Fibroblast of peridontal ligament (primary cell): ENCODE measurements around the gene BACE2.
"Not testable (repeated sequence)": the region's sequence is repeated elsewhere in the genome, so short reads cannot be mapped to it uniquely, and the experiment has no call there.

Experiments
- DNase-seq: peaks from one replicate; pipeline ENCODE4 v3.0.0-alpha.2; 2010; ENCODE audit errors: extremely low read depth

The BACE2 gene

DNA sequence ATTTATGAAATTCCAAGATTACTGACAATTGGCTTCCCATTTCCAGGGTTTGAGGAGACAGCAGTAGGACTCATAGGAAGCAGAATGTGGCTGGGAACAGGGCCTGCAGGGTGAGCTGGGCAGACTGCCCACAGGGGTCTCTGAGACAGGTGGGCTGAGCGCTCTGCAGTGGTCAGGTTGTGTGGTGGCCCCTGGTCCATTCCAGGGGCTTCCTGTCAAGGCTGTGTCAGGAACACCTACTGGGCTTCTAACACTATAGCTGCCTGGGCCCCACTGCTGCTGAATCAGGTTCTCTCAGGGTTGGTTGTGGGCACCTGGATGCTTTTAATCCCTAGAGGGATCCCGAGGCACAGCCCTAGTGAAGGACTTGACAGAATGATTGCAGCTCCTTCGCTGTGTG, 72.1 kb downstream of the BACE2 start:
- DNase-seq: no peak

DNA sequence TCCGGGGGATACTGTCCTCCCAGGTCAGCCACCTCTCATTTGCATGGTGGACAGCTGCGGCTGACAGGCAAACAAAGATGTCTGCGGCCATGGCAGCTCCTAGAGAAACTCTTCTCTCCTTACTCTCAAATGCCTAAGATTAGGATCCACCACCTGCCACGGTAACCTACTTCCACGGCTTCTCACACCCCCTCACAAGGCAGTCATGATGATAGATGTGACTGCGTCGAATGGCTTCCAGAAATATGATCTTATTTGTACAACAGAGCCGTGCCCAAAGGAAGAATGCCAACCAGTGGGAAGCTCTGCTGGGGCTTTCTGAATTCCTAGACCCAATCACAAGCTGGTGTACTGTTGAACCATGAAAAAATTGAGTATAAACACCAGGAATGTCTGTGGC, 73.4 kb downstream of the BACE2 start:
- no peak for DNase-seq

DNA sequence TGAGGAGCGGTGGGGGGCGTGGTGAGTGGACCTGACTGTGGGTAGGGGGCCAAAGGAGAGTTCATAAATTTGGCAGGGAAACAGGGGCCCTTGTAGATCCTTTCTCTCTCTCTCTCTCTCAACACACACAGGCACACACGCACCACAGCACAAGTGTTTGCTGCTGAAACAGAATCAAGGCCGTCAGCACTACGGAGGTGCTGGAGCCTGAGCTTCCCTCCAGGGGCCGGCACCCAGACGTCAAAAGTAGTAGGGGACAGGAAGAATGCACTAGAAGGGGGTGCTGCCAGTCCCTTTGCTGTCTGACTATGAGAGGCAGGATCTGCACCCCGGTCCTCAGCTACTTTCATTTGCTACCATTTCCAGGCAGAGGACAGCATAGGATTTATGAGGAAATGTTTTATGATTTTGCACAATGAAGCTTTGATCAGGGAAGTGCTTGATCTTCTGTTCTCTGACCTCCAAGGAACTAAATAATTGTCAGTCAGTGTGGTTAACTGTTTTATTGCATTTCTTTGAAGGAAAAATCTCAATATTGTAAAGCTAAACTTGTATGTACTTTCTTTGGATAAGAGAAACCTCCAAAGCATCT, 74.4 kb downstream of the BACE2 start:
- DNase-seq: no peak

DNA sequence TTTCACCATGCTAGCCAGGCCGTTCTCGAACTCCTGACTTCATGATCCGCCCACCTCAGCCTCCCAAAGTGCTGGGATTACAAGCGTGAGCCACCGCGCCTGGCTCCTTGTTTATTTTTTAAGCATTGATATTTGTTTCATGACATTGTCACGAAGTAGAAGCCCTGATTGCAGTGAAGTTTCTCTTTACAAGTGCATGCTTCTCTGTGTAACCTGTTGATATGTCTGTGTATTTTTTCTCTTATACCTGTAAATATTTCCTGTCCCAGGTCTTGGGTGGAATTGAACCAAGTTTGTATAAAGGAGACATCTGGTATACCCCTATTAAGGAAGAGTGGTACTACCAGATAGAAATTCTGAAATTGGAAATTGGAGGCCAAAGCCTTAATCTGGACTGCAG, 75.1 kb downstream of the BACE2 start:
- no peak for DNase-seq

DNA sequence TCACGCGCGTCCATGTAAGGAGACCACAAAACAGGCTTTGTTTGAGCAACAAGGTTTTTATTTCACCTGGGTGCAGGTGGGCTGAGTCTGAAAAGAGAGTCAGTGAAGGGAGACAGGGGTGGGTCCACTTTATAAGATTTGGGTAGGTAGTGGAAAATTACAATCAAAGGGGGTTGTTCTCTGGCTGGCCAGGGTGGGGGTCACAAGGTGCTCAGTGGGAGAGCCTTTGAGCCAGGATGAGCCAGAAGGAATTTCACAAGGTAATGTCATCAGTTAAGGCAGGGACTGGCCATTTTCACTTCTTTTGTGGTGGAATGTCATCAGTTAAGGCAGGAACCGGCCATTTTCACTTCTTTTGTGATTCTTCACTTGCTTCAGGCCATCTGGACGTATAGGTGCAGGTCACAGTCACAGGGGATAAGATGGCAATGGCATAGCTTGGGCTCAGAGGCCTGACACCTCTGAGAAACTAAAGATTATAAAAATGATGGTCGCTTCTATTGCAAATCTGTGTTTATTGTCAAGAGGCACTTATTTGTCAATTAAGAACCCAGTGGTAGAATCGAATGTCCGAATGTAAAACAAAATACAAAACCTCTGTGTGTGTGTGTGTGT, 76.4 kb downstream of the BACE2 start:
- not testable (repeated sequence) for DNase-seq

DNA sequence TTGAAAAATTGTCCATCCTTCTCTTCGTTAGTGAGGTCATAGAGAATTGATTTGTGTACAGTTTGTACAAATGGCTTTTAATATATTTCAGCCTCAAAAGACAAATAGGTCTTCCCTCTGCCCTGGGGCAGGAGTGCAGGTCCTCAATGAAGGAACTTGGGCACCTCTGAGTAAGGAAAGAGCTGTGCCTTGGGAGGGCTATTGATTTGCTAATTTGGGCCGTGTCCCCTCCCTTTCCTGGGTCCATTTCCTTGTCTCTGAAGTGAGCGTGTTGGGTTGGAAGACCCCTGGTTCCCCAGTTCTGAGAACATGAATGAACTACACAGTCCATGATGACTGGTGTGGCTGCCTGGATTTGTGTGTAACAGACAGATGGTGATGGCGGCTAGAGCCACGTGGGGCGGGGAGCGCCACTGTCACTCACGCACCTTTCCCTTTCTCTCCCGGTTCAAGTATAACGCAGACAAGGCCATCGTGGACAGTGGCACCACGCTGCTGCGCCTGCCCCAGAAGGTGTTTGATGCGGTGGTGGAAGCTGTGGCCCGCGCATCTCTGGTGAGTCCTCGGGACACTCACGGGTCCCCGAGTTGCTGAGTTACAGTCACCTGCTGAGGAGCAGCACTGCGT, 77.7 kb downstream of the BACE2 start:
- DNase-seq: no peak

DNA sequence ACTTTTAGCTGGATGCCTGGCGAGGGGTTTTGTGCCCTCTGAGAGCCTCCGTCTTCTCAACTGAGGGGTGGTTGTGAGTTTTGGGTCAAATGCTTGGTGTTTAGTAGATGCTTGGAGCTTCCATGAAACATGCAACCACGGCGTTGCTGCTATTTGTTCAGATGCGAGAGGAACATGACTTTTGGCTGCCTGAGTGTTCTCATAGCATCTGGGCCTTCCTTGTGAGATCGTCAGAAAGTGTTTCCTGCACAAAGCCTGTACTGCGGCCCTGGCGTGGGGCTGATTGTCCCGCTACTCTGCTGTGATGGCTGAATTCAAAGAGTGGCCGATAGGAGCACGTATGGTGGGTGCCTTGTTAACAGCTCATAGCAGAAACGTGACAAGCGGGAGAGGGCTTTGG, 78.8 kb downstream of the BACE2 start:
- DNase-seq: no peak

DNA sequence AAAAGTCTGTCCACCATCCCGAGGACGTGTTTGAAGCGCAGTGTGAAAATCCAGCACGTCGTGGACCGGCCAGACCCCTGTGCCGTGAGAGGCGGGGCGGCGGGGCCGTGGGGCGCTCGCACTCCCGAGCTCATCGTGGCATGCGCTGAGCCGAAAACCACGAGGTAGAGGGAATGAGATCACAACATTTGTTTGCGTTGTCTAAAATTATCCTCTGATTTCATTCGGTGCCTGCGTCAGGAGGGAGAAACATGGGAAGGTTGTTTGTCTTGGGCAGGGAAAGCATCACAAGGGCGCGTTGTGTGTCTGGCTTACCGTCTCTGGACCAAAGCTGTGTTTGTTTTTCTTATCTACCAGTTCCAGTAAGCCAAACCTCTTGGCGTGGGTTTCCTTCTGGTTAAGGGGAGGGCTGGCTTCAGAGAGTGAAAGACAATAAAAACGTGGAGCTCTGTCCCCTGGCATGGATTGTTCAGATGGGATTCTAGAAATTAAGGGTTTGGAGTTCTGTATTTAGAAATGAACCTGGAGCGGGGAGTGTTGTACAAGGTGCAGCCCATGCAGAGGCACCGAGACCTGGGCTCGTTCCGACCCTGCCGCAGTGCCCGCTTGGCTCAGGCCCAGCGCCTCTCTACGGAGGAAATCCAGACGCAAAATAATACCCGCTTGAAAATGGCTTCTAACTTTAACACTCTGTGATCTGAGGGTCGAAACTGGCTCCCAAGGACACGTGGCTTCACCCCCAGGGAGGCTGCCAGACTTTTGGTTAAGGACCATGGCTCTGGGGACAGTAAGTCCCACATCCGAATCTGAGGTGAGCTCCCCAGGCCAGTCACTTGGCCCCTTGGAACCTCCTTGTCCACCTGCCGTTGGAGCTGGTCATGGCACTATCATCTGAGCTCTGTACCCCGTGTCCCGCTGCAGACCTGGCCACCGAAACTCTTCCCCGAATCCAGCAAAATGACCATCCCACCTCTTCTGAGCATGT, 79.9 kb downstream of the BACE2 start:
- no peak for DNase-seq

DNA sequence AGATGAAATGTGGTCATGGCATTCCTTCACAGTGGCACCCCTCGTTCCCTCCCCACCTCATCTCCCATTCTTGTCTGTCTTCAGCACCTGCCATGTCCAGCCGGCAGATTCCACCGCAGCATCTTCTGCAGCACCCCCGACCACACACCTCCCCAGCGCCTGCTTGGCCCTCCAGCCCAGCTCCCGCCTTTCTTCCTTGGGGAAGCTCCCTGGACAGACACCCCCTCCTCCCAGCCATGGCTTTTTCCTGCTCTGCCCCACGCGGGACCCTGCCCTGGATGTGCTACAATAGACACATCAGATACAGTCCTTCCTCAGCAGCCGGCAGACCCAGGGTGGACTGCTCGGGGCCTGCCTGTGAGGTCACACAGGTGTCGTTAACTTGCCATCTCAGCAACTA, 81.5 kb downstream of the BACE2 start:
- no peak for DNase-seq

DNA sequence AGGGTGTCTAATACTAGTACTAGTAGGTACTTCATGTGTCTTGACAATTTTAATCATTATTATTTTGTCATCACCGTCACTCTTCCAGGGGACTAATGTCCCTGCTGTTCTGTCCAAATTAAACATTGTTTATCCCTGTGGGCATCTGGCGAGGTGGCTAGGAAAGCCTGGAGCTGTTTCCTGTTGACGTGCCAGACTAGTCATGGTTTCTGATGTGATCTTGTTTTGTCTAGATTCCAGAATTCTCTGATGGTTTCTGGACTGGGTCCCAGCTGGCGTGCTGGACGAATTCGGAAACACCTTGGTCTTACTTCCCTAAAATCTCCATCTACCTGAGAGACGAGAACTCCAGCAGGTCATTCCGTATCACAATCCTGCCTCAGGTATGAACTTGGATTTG, 82.6 kb downstream of the BACE2 start:
- DNase-seq: no peak

DNA sequence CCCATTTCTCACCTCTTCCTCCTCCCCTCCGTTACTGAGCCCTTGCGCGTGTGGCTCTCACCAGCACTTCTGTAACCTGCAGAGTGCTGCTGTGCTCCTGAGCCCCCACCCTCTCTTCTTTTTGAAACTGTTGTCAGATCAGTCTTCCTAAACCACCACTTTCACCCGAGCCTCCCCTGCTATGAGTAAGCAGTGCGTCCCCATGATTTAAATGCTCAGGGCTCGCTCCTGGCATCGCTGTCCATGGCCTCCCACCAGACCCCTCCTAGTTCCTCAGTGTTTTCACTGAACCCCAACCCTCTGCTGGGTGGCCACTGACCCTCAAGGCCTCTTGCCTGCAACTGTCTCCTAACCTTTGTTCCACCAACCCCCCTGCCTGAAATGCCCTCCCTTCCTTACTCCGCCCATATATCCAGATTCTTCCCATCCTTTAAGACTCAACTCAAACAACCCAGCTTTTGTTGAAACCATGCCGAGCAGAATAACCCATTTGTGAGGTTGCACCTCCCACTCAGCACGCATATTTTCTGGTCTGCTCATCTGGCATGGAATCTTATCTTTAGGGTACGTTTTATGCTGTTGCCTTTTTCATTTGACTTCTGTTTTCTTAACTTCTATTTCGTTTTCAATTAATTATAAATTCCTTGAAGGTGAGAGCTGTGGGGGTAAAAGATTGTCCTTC, 84.1 kb downstream of the BACE2 start:
- peak; percentile 15 for DNase-seq

DNA sequence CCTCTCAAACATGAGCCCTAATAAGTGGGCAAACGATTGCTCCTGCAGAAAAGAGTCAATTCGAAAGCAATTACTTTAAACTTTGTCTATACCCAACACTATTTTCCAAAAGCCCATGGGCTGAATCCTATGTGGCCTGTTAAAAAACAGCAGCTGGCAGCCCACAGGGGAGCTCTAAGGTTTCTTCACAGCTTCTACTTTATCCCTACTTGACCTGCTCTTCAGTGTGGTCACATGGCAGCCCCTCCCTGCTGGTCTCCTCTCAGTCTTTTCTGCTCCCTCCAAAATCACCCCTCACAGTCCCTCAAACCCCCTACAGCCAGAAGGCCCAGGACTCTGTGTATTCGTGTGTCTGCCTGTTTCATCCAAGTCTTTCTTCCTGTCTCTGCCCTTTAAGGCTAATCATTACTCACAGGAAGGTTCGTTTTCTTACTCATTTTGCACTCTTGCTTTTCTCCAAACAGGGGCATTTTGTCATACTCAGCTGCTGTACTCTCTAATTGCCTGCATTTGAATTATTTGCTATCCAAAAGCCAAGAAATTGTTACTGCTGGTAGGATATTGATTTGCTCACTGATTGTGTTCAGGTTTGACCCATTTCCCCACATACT, 86.2 kb downstream of the BACE2 start:
- DNase-seq: no peak

DNA sequence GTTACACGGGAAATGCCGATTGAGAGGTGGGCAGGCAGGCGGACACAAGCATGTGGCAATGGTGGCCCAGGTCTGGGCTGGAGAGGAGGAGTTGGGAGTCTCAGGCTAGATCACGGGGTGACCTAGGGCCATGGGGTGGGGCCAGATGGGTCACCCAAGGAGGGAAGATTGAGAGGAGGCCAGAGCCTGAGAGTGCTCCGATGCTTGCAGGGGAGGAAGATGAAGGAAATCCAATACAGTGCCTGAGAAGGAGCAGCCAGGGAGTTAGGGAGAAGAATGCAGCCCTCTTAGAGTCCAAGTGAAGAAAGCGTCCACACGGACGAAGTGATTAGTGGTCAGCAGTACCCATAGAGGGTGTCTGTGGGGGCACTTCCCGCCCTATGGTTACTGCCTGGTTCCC, 87.2 kb downstream of the BACE2 start:
- DNase-seq: no peak

DNA sequence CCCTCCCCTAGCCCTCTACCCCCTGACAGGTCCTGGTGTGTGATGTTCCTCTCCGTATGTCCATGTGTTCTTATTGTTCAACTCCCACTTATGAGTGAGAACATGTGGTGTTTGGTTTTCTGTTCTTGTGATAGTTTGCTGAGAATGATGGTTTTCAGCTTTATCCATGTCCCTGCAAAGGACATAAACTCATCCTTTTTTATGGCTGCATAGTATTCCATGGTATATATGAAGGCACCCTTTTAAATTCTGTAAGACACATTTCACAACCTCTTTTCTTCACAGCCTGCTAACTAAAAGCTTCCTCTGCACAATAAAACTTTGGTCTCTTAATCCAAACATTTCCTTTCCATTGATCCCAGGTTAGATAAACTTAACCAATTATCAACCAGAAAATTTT, 88.3 kb downstream of the BACE2 start:
- not testable (repeated sequence) for DNase-seq

DNA sequence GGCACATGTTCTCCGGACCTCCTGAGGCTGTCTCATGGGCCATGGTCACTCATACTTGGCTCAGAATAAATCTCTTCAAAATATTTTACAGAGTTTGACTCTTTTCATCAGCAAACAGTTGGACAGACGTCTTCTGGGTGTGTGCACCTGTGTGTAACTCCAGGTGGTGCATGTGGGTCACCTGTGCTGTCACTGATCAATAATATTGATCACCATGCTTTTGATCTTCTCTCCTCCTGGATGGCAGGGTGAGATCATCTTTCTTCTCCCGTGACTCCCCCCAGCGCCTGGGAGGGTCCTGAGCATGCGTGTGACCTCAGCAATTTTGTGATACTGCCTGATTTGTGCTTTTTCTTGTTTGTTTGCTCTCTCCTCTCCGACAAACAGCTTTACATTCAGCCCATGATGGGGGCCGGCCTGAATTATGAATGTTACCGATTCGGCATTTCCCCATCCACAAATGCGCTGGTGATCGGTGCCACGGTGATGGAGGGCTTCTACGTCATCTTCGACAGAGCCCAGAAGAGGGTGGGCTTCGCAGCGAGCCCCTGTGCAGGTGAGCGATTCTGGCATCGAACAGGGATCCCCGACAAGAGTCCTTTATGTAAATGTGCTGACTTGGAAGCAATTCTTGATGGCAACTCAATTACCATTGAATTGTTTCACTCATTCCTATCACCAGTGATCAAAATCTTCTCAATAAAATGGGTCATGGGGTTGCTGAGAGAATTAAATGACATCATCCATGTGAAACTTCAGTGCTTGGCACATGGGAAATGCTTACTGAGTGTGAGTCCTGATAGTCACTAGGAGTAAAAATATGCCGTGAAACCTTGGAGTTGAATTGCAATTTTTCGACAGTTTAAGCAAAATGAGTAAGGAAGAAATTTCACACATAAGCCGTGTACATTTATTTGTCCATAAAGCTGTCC, 89.1 kb downstream of the BACE2 start:
- DNase-seq: no peak

DNA sequence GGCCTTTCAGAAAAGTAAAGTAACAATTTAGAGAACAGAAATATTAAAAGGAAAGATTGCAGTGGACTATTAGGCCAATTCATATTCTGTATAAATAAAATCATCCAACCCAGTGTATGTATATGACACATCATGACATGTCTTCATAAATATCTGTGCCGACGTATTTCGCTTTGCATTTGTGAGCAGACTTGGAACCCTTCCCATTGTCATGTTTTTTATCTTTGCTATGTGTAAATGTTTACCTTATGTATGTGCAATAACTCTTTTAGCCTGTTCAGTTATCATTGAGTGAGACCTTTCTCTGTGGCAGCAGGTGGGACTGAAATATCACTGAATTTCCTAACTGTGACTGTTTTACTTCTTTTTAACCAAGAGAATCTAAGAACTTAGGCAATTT, 90.7 kb downstream of the BACE2 start:
- DNase-seq: no peak

DNA sequence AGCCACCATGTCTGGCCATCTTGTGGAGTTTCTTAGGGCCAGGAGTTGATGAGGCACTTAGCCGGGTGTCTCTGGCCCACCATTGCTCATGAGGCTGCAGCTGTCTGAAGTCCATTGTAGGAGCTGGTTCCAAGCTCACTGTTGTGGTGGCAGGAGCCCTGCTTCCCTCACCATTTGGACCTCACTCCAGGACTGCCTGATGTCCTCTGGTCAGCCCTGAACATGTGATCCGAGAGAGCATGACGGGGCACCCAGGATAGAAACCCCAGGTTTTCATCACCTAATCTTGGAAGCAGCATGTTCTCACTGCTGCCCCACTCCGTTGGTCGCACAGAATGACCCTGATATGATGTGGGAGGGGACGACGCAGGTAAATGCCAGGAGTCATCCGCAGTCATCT, 92.5 kb downstream of the BACE2 start:
- no peak for DNase-seq

DNA sequence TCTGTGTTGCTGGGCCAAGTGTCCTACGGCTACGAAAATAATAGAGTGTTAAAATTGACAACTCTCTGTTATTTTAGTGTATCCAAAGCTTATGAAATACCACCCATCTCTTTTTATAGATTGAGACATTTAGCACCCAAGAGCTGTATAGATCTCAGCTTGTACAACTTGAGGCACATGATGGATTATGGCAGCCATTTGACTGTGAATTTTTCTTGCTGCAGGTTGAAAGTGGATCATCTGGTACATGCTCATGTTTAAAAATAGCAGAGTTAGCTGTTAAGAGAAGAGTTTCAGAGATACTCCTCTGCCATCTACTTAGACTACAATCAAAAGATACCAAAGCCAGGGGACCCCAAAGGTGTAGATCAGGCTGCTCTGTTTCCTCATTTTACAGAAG, 99.4 kb downstream of the BACE2 start:
- no peak for DNase-seq

DNA sequence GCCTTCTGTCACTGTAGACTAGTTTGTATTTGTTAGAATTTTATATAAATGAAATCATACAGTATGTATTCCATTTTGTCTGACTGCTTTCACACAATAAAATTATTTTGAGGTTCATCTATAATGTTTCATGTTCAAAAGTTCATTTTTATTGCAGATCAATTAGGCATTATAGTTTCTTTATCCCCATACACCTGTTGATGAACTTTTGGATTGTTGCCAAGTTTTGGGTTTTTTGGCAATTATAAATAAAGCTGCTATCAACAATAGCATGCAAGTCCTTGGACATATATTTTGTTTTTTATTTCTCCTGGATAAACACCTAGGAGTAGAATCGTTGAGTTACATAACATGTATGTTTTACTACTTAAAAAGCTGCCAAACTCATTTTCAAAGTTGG, 101.6 kb downstream of the BACE2 start:
- DNase-seq: no peak

DNA sequence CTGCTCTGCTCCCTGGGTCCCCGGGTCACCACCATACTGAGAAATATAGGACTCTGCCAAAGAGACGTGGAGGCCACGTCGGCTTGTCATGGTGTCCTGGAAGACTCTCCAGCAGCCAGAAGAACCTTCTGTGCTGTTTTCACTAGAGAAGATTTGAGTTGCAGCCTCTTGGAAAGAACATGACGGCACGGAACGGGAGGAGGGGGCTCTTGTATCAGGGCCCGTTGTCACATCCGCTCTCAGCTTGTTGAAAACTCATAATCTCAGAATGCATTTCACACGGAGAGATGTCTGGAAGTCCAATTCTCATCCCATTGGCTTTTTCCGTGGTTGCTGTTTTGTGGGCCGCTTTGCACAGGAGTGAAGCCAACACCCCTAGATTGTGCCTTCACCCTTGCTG, 109.2 kb downstream of the BACE2 start:
- no peak for DNase-seq
